ENCODE results near the gene CALR3. TPM values are rescaled to one million over a fixed set of nuclear protein-coding genes. Genes with fewer than 3 reads are reported as not detected.

CALR3 gene
- total RNA-seq, 2 experiments from 2014 or later: not detected

DNA sequence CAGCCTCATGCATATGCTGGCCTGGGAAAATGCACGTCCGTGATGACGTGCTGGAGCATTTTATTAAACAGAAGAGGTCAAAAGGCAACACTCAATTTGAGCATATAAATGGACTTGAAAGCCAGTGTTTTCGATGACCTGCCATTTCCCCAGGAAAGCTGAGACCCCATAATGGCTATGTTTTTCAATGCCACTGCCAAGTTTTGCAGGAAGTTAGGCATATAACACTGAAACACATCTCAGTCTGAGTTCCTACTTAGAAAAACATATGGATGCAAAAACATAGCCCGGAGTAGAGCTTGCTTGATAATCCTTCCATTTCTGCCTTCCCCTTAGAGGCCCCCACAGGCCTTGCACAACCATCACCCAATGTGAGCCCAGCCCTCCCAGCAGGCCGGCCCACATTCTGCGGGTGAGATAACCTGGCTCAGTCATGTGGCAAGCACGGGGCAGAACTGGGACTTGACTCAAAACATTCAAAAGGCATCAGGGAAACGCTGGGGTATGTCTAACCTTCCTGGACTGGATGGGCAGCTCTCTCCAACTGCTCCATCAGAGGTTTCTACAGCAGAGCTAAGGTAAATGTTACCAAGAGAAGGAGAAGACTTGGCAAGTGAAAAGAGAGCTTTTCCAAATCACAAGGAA, 49.1 kb downstream of the CALR3 start:
- Histone ChIP-seq H3K36me3 (ENCODE audit: insufficient read depth, low read length) (peaks cover 3% of the 10 kb centered on the region), H3K9me3 (ENCODE audit: control insufficient read depth in 1 of 2, insufficient read depth in 1 of 2, low read length in 2 of 2) (no peaks in the 10 kb centered on the region), H3K27ac (ENCODE audit: low read depth in 1 of 2, low read length in 2 of 2) (no peak overlapping the region), H3K4me3 (ENCODE audit: low read length) (no peak overlapping the region), H3K4me1 (ENCODE audit: insufficient read depth, low read length) (peaks cover 37% of the 10 kb centered on the region), H3K27me3 (ENCODE audit: control insufficient read depth in 1 of 2, insufficient read depth in 2 of 2, low read length in 2 of 2) (no peaks in the 10 kb centered on the region)
- ChIA-PET POLR2A (no interaction called here), CTCF (no interaction called here)
- Mint-ChIP-seq H3K36me3 (ENCODE audit: low read depth) (peaks cover 42% of the 10 kb centered on the region), H3K4me1 (ENCODE audit: low read depth) (peaks cover 64% of the 10 kb centered on the region), H3K9me3 (no peaks in the 10 kb centered on the region), H3K27ac (peak overlapping the region; percentile 67), H3K4me3 (no peak overlapping the region), H3K27me3 (no peaks in the 10 kb centered on the region)
- intact Hi-C loops (cut with DNase I, micrococcal nuclease): no loop called here
- ATAC-seq (ENCODE audit: poor library complexity) (peak; percentile 27), DNase-seq (peak in 5 of 14 experiments; percentile 7 to 70 (median 55))
- TF ChIP-seq, protein P1, sequence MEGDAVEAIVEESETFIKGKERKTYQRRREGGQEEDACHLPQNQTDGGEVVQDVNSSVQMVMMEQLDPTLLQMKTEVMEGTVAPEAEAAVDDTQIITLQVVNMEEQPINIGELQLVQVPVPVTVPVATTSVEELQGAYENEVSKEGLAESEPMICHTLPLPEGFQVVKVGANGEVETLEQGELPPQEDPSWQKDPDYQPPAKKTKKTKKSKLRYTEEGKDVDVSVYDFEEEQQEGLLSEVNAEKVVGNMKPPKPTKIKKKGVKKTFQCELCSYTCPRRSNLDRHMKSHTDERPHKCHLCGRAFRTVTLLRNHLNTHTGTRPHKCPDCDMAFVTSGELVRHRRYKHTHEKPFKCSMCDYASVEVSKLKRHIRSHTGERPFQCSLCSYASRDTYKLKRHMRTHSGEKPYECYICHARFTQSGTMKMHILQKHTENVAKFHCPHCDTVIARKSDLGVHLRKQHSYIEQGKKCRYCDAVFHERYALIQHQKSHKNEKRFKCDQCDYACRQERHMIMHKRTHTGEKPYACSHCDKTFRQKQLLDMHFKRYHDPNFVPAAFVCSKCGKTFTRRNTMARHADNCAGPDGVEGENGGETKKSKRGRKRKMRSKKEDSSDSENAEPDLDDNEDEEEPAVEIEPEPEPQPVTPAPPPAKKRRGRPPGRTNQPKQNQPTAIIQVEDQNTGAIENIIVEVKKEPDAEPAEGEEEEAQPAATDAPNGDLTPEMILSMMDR (IDR thresholded peaks at IDR 0.05): no peak

DNA sequence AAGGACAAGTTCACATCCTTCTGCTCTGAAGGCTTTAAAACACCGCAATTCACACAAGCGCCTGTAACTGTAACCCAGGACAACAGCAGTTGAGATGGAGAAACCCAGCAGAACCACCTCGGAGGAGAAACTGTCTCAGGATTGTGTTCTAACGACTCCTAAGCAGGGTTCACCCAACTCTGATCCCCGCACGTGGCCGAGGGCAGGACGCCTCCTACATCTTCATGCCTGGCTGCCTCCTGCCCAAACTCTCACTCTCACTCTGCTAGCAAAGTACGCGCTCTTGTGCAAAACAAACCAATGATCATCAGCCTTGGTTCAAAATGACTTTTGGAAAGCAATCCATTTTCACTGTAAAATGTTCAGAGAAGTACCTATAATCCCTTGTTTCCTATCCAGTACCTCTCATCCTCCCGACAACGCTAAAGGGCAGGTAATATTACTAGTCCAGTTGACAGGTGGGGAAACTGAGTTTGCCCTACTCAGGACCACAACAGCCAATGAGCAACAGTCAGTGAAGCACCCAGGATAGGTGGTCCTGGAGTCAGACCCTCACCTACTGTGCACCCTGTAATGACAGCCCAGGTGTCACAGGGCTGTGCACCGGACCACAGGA, 49.8 kb downstream of the CALR3 start:
- Mint-ChIP-seq H3K27me3 (no peaks in the 10 kb centered on the region), H3K27ac (peak overlapping the region; percentile 30), H3K36me3 (ENCODE audit: low read depth) (peaks cover 45% of the 10 kb centered on the region), H3K9me3 (no peaks in the 10 kb centered on the region), H3K4me3 (no peak overlapping the region), H3K4me1 (ENCODE audit: low read depth) (peaks cover 64% of the 10 kb centered on the region)
- ATAC-seq (ENCODE audit: poor library complexity): no peak
- TF ChIP-seq, protein P1 (IDR thresholded peaks at IDR 0.05): no peak
- Histone ChIP-seq H3K4me3 (ENCODE audit: low read length) (no peak overlapping the region), H3K9me3 (ENCODE audit: control insufficient read depth in 1 of 2, insufficient read depth in 1 of 2, low read length in 2 of 2) (no peaks in the 10 kb centered on the region), H3K4me1 (ENCODE audit: insufficient read depth, low read length) (peaks cover 37% of the 10 kb centered on the region), H3K27me3 (ENCODE audit: control insufficient read depth in 1 of 2, insufficient read depth in 2 of 2, low read length in 2 of 2) (no peaks in the 10 kb centered on the region), H3K36me3 (ENCODE audit: insufficient read depth, low read length) (peaks cover 4% of the 10 kb centered on the region), H3K27ac (ENCODE audit: low read depth in 1 of 2, low read length in 2 of 2) (no peak overlapping the region)
- intact Hi-C loops (cut with DNase I, micrococcal nuclease): no loop called here
- DNase-seq: no peak
- CTCF ChIA-PET: no interaction called here
- POLR2A ChIA-PET: no interaction called here

DNA sequence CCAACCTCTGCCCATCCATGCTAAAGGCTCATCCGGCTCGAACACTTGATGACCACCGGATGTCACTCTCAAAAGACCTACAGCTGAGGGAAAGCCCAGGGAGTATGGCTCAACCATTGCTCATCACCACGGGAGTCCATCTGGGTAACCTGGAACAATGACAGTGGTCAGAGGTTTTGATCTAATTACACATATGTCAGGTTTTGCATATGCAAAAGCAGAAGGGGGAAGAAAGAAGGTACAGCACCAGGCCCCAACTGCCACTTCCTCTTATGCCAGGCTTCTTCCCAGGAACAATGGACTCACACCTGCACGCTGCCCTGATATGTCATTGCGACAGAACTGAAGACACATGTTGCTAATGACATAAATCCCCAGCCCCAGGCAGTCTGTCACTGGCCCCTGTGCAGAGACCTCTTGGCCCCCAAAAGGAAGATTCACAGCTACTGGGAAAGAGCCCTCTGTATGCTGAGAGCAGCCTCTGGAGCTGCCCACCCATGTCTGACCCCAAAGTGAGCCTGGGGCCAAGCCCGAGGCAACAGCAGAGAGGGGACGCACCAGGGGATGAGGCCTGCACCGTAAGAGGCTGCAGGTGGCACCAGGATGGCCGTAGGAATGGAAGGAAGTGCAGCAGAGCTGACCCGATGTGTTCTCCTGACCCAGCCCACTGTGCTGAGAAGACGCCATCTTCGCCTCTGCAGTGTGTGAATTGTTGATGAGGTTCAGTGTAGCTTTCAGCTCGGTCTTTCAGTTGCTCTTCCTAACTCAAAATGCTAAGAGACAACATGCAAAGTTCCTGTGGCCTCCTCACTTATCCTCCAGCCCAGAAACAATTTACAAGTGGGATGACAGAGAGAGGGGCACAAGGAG, 50.5 kb downstream of the CALR3 start:
- Mint-ChIP-seq H3K27ac (no peak overlapping the region), H3K27me3 (no peaks in the 10 kb centered on the region), H3K4me3 (no peak overlapping the region), H3K36me3 (ENCODE audit: low read depth) (peaks cover 49% of the 10 kb centered on the region), H3K4me1 (ENCODE audit: low read depth) (peaks cover 64% of the 10 kb centered on the region), H3K9me3 (no peaks in the 10 kb centered on the region)
- Histone ChIP-seq H3K36me3 (ENCODE audit: insufficient read depth, low read length) (peaks cover 10% of the 10 kb centered on the region), H3K4me1 (ENCODE audit: insufficient read depth, low read length) (peaks cover 34% of the 10 kb centered on the region), H3K4me3 (ENCODE audit: low read length) (no peak overlapping the region), H3K9me3 (ENCODE audit: control insufficient read depth in 1 of 2, insufficient read depth in 1 of 2, low read length in 2 of 2) (no peaks in the 10 kb centered on the region), H3K27ac (ENCODE audit: low read depth in 1 of 2, low read length in 2 of 2) (no peak overlapping the region), H3K27me3 (ENCODE audit: control insufficient read depth in 1 of 2, insufficient read depth in 2 of 2, low read length in 2 of 2) (no peaks in the 10 kb centered on the region)
- DNase-seq: peak in 2 of 14 experiments; percentile 59 to 69
- TF ChIP-seq, protein P1 (IDR thresholded peaks at IDR 0.05): no peak
- CTCF ChIA-PET: no interaction called here
- ATAC-seq (ENCODE audit: poor library complexity): no peak
- POLR2A ChIA-PET: no interaction called here
- intact Hi-C loops (cut with DNase I, micrococcal nuclease): no loop called here

All from CD4-positive, alpha-beta T cell (primary cell).